ENCODE measurements around the gene LGALS9. TPM values are rescaled to one million over a fixed set of nuclear protein-coding genes. Genes with fewer than 3 reads are reported as not detected.
"Not testable (repeated sequence)": the region's sequence is repeated elsewhere in the genome, so short reads cannot be mapped to it uniquely, and the experiment has no call there.

The LGALS9 gene
- polyA plus RNA-seq, 2 of the 4 experiments (the other 2 are of a cell fraction): 1.2 to 1.5 TPM

DNA sequence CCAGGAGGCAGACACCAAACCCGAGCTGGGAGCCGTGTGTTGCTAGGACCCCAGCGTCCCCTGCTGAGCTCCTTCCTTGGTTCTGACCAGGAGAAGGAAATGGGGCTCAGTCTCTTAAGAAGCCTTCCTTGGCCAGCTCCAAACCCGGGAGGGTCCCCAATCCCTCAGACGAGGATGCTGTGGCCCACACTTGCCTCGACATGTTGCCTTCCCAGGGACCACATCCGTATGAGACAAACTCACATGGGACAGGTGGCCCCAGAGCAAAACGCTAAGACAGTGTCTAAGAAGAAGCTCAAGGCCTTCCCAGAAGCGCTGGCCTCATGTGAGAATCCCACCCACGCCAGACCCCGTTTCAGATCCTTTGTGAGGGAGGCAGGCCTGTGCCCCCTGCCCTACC lies 19.8 kb downstream of the LGALS9 start:
- ATAC-seq: no peak
- DNase-seq (ENCODE audit: low read depth in 1 of 2, low spot score in 1 of 2): no peak
- no peak overlapping the region for H3K4me3 ChIP-seq
- ChIA-PET POLR2A (no interaction called here), CTCF (interaction anchor here (0.6 to 23.8 kb wide), 49 partner anchors 11 to 1011 kb away, joined by 3 to 500 read pairs (median 4); partner anchors contain the start of genes LGALS9 and NOS2)
- H3K4me2 ChIP-seq: no peak overlapping the region
- no peaks in the 10 kb centered on the region for H3K9me3 ChIP-seq
- no peaks in the 10 kb centered on the region for H3K4me1 ChIP-seq
- no peak overlapping the region for H3K27ac ChIP-seq
- WGBS (ENCODE audit: missing lambda C conversion rate): 58% methylated on average over 11 of the region's 11 CpGs
- TF ChIP-seq ZSCAN20 (CRISPR knock-in tag; IDR thresholded peaks at IDR 0.05) (no peak), MYC (IDR thresholded peaks at IDR 0.05; ENCODE audit: borderline replicate concordance, low read length) (no peak), NR3C1 (IDR thresholded peaks at IDR 0.05) (no peak)
- FAIRE-seq: no peak

DNA sequence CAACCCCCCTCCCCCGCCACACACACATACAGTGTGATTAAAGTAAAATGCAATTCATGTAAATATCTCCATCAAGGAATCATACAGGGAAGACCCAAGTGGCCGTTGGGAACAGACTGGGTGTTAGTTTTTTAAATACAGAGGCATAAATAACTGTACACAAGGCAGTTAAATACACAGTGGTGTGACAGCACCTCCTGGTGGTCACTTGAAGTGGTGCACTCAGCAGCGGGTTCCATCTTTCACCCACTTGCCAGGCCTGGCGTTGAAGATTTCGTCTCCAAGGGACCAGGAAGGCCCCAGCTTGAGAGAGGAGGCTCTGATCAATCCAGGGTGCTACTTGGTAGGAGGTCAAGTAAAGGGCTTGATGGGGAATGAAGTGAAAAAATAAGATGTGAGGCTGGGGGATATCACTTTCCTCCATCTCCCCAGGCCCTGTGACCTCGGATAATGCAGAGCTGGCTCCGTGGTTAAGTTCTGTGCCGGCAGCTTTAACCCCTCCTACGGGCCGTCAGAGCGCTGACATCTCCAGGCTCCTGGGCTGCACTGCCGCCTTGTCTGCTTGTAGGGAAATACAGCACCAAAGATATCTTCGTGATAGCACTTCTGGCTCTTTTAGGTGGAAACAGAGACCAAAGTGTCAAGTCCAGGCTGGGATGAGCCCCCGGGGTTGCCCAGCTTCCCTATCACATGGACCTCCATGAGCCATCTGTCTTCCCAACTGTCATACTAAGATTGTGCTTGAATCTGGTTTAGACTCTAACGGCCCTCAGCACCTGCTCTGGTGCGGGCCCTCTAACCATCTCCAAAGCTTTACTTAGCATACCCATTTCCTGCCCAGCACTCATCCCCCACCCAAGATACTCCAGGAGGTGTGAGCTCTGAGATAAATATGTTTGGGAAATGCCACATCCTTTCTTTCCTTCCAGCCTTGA lies 20.7 kb downstream of the LGALS9 start:
- TF ChIP-seq, protein P1, sequence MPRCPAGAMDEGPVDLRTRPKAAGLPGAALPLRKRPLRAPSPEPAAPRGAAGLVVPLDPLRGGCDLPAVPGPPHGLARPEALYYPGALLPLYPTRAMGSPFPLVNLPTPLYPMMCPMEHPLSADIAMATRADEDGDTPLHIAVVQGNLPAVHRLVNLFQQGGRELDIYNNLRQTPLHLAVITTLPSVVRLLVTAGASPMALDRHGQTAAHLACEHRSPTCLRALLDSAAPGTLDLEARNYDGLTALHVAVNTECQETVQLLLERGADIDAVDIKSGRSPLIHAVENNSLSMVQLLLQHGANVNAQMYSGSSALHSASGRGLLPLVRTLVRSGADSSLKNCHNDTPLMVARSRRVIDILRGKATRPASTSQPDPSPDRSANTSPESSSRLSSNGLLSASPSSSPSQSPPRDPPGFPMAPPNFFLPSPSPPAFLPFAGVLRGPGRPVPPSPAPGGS (IDR thresholded peaks at IDR 0.05): no peak
- TF ChIP-seq SMC3 (IDR thresholded peaks at IDR 0.05) (peak; percentile 66), MAFK (IDR thresholded peaks at IDR 0.05; ENCODE audit: partially characterized antibody) (no peak), BHLHE40 (IDR thresholded peaks at IDR 0.05; ENCODE audit: low read depth, low read length) (no peak), RAD21 (conservative IDR thresholded peaks at IDR 0.05 in 1 of 2, IDR thresholded peaks at IDR 0.05 in 1 of 2) (peak; percentile 76 to 82), CHD4 (IDR thresholded peaks at IDR 0.05; ENCODE audit: borderline replicate concordance) (no peak), MYC (IDR thresholded peaks at IDR 0.05; ENCODE audit: borderline replicate concordance, low read length) (no peak), CBX2 (IDR thresholded peaks at IDR 0.05; ENCODE audit: borderline replicate concordance, low read depth) (no peak), TP53 (CRISPR knock-in tag; IDR thresholded peaks at IDR 0.05) (no peak), MAZ (IDR thresholded peaks at IDR 0.05; ENCODE audit: borderline replicate concordance, low read depth, low read length) (no peak), HOXB5 (CRISPR knock-in tag; IDR thresholded peaks at IDR 0.05) (no peak), HDAC2 (IDR thresholded peaks at IDR 0.05) (no peak), RARB (CRISPR knock-in tag; IDR thresholded peaks at IDR 0.05) (no peak), CBX8 (IDR thresholded peaks at IDR 0.05) (no peak), RCOR1 (IDR thresholded peaks at IDR 0.05; ENCODE audit: low read depth, low read length) (no peak)
- TF ChIP-seq, protein P2, sequence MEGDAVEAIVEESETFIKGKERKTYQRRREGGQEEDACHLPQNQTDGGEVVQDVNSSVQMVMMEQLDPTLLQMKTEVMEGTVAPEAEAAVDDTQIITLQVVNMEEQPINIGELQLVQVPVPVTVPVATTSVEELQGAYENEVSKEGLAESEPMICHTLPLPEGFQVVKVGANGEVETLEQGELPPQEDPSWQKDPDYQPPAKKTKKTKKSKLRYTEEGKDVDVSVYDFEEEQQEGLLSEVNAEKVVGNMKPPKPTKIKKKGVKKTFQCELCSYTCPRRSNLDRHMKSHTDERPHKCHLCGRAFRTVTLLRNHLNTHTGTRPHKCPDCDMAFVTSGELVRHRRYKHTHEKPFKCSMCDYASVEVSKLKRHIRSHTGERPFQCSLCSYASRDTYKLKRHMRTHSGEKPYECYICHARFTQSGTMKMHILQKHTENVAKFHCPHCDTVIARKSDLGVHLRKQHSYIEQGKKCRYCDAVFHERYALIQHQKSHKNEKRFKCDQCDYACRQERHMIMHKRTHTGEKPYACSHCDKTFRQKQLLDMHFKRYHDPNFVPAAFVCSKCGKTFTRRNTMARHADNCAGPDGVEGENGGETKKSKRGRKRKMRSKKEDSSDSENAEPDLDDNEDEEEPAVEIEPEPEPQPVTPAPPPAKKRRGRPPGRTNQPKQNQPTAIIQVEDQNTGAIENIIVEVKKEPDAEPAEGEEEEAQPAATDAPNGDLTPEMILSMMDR (IDR thresholded peaks at IDR 0.05): peak; percentile 83
- Histone ChIP-seq H3K4me2 (no peak overlapping the region), H3K4me1 (no peaks in the 10 kb centered on the region), H3K4me3 (no peak overlapping the region), H3K27ac (no peak overlapping the region), H3K9me3 (no peaks in the 10 kb centered on the region)
- ChIA-PET POLR2A (no interaction called here), CTCF (interaction anchor here (0.7 to 23.8 kb wide), 56 partner anchors 9 to 458 kb away, joined by 3 to 500 read pairs (median 4); partner anchors contain the start of genes KSR1 and LGALS9)
- ATAC-seq (peak; percentile 31 to 65; a peak in 3 of 6 replicates), FAIRE-seq (no peak), DNase-seq (ENCODE audit: low read depth in 1 of 2, low spot score in 1 of 2) (peak in 1 of 2 experiments; percentile 60)
- 56% methylated on average over 16 of the region's 16 CpGs for WGBS (ENCODE audit: missing lambda C conversion rate)

DNA sequence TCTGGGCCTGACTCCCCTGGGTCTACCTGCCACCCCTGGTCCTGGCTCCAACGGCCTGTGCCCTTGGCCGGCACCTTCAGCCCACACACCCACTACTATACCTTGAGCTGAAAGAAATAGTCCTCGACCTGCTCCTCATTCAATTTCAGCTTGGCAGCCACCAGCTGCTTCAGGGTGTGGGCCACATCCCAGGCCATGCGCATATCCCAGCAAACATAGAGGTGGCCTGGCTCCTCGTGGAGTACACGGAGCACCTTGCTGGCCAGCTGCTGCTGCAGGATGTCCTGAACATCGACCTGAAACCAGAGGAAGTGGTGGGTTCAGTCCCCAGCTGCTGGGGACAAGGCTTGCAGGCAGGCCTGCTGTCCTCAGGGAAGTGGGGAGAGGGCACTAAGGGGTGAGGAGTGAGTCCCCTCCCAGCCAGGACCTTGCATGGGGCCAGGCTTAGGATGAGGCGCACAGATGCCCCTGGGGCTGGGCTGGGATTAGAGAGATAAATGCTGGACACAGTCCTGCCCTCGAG lies 22.5 kb downstream of the LGALS9 start:
- H3K4me1 ChIP-seq; ATAC-seq; H3K27ac ChIP-seq; POLR2A ChIA-PET; FAIRE-seq; H3K4me3 ChIP-seq; H3K4me2 ChIP-seq; DNase-seq (ENCODE audit: low read depth in 1 of 2, low spot score in 1 of 2); H3K9me3 ChIP-seq: not testable (repeated sequence)
- WGBS (ENCODE audit: missing lambda C conversion rate): 66% methylated on average over 9 of the region's 9 CpGs
- CTCF ChIA-PET: interaction anchor here (1.4 to 23.8 kb wide), 22 partner anchors 10 to 434 kb away, joined by 3 to 500 read pairs (median 9); partner anchors contain the start of gene KSR1
